Activated CD4-positive, alpha-beta T cell treated with anti-CD3 and anti-CD28 coated beads, Interleukin-2, amount 10 ng/mL, durations not matched to agents 7 days and 5 days (primary cell): ENCODE data around the gene IRF7. TPM values are rescaled to one million over a fixed set of nuclear protein-coding genes. Genes with fewer than 3 reads are reported as not detected.
"Not testable (repeated sequence)": the region's sequence is repeated elsewhere in the genome, so short reads cannot be mapped to it uniquely, and the experiment has no call there.

Source experiments
- CTCF ChIA-PET: fragments of 350-600 bp; sonication (Branson Sonifier 250); formaldehyde crosslinking; loops from one replicate; lab custom pipeline; 2021; ENCODE audit warnings: antibody characterized with exemption; lab: Charles Lee
- POLR2A ChIA-PET: fragments of 350-600 bp; sonication (Branson Sonifier 250); formaldehyde crosslinking; loops from one replicate; lab custom pipeline; 2021; ENCODE audit warnings: antibody characterized with exemption; lab: Charles Lee
- DNase-seq: peaks from one replicate; pipeline ENCODE4 v3.0.0-alpha.2; 2020
- H3K27ac Mint-ChIP-seq: one replicate; pipeline ENCODE4 v1.8.0; 2021; ENCODE audit warnings: mild to moderate bottlenecking, moderate library complexity, mixed read lengths
- H3K27me3 Mint-ChIP-seq: one replicate; pipeline ENCODE4 v1.8.0; 2021; ENCODE audit warnings: mixed read lengths
- H3K36me3 Mint-ChIP-seq: one replicate; pipeline ENCODE4 v1.8.0; 2021; ENCODE audit warnings: low read depth, mixed read lengths
- H3K4me1 Mint-ChIP-seq: one replicate; pipeline ENCODE4 v1.8.0; 2021; ENCODE audit warnings: mixed read lengths
- H3K4me3 Mint-ChIP-seq: one replicate; pipeline ENCODE4 v1.8.0; 2021; ENCODE audit warnings: mild to moderate bottlenecking, moderate library complexity, mixed read lengths
- H3K9me3 Mint-ChIP-seq: one replicate; pipeline ENCODE4 v1.8.0; 2021; ENCODE audit warnings: mixed read lengths
- total RNA-seq, 2 experiments: library from RNA; stranded (reverse); gene quantifications; one replicate each; pipeline ENCODE4 v1.2.3, GENCODE V29; 2021

Gene IRF7
- total RNA-seq, 2 experiments from 2014 or later = 152 to 154 TPM

GRCh38 chr11:653837-654236 lies 38.1 kb upstream of the IRF7 start:
- Mint-ChIP-seq H3K27ac (no peak overlapping the region), H3K4me1 (no peaks in the 10 kb centered on the region), H3K27me3 (no peaks in the 10 kb centered on the region), H3K4me3 (no peak overlapping the region), H3K36me3 (peaks cover 6% of the 10 kb centered on the region), H3K9me3 (no peaks in the 10 kb centered on the region)
- ChIA-PET CTCF (no interaction called here), POLR2A (no interaction called here)
- DNase-seq = no peak

- POLR2A ChIA-PET = not testable (repeated sequence)
Measured at GRCh38 chr11:653136-653535, 37.4 kb upstream of the IRF7 start.

GRCh38 chr11:650482-650881 lies 34.7 kb upstream of the IRF7 start:
- Mint-ChIP-seq H3K4me1 (peaks cover 3% of the 10 kb centered on the region), H3K27ac (no peak overlapping the region), H3K36me3 (peaks cover 13% of the 10 kb centered on the region), H3K4me3 (no peak overlapping the region), H3K27me3 (no peaks in the 10 kb centered on the region), H3K9me3 (no peaks in the 10 kb centered on the region)
- ChIA-PET CTCF (no interaction called here), POLR2A (no interaction called here)
- DNase-seq = no peak

More at GRCh38 chr11:653136-653535, 37.4 kb upstream of the IRF7 start:
- H3K9me3 Mint-ChIP-seq, DNase-seq, H3K4me1 Mint-ChIP-seq, H3K27me3 Mint-ChIP-seq, H3K4me3 Mint-ChIP-seq, H3K36me3 Mint-ChIP-seq, H3K27ac Mint-ChIP-seq: not testable (repeated sequence)
- CTCF ChIA-PET = interaction anchor here (0.6 kb wide), 1 partner anchor 73 kb away, joined by 3 read pairs; no protein-coding TSS in a partner anchor

GRCh38 chr11:647672-648158 lies 32.0 kb upstream of the IRF7 start:
- POLR2A ChIA-PET, H3K27me3 Mint-ChIP-seq, DNase-seq, H3K9me3 Mint-ChIP-seq, H3K4me3 Mint-ChIP-seq, H3K27ac Mint-ChIP-seq, H3K4me1 Mint-ChIP-seq: not testable (repeated sequence)
- CTCF ChIA-PET = interaction anchor here (1.0 kb wide), 1 partner anchor 57 kb away, joined by 3 read pairs; no protein-coding TSS in a partner anchor
- H3K36me3 Mint-ChIP-seq = peaks cover 13% of the 10 kb centered on the region

- peaks cover 9% of the 10 kb centered on the region for H3K36me3 Mint-ChIP-seq
- no peak overlapping the region for H3K4me3 Mint-ChIP-seq
- H3K4me1 Mint-ChIP-seq = peaks cover 3% of the 10 kb centered on the region
- DNase-seq = no peak
- CTCF ChIA-PET = interaction anchor here (0.6 to 1.1 kb wide), 2 partner anchors 50 to 87 kb away, joined by 3 read pairs; no protein-coding TSS in a partner anchor
- POLR2A ChIA-PET = no interaction called here
- no peak overlapping the region for H3K27ac Mint-ChIP-seq
- no peaks in the 10 kb centered on the region for H3K9me3 Mint-ChIP-seq
- no peaks in the 10 kb centered on the region for H3K27me3 Mint-ChIP-seq
Measured at GRCh38 chr11:646214-646613, 30.5 kb upstream of the IRF7 start.

- CTCF ChIA-PET = no interaction called here
- no peaks in the 10 kb centered on the region for H3K9me3 Mint-ChIP-seq
- no peak for DNase-seq
- H3K36me3 Mint-ChIP-seq = peaks cover 9% of the 10 kb centered on the region
- H3K4me1 Mint-ChIP-seq = peaks cover 3% of the 10 kb centered on the region
- POLR2A ChIA-PET = no interaction called here
- H3K27ac Mint-ChIP-seq = no peak overlapping the region
- no peak overlapping the region for H3K4me3 Mint-ChIP-seq
- H3K27me3 Mint-ChIP-seq = no peaks in the 10 kb centered on the region
Measured at GRCh38 chr11:645536-645935, 29.8 kb upstream of the IRF7 start.

- POLR2A ChIA-PET = no interaction called here
Measured at GRCh38 chr11:643849-644738, 28.3 kb upstream of the IRF7 start.

GRCh38 chr11:643366-643765 lies 27.6 kb upstream of the IRF7 start:
- H3K4me1 Mint-ChIP-seq = peaks cover 9% of the 10 kb centered on the region
- peaks cover 5% of the 10 kb centered on the region for H3K36me3 Mint-ChIP-seq
- ChIA-PET POLR2A (no interaction called here), CTCF (no interaction called here)
- H3K27me3 Mint-ChIP-seq = peaks cover 10% of the 10 kb centered on the region
- DNase-seq = no peak
- H3K27ac Mint-ChIP-seq = no peak overlapping the region
- H3K4me3 Mint-ChIP-seq = no peak overlapping the region
- no peaks in the 10 kb centered on the region for H3K9me3 Mint-ChIP-seq

More at GRCh38 chr11:643849-644738, 28.3 kb upstream of the IRF7 start:
- Mint-ChIP-seq H3K4me1 (peaks cover 5% of the 10 kb centered on the region), H3K27ac (no peak overlapping the region), H3K27me3 (peaks cover 3% of the 10 kb centered on the region), H3K36me3 (peaks cover 9% of the 10 kb centered on the region), H3K9me3 (no peaks in the 10 kb centered on the region), H3K4me3 (no peak overlapping the region)
- no peak for DNase-seq
- CTCF ChIA-PET = no interaction called here

GRCh38 chr11:641806-642370 lies 26.1 kb upstream of the IRF7 start:
- Mint-ChIP-seq H3K36me3 (peaks cover 3% of the 10 kb centered on the region), H3K4me3 (no peak overlapping the region), H3K27ac (no peak overlapping the region), H3K9me3 (no peaks in the 10 kb centered on the region), H3K4me1 (peaks cover 14% of the 10 kb centered on the region), H3K27me3 (peaks cover 20% of the 10 kb centered on the region)
- DNase-seq = no peak
- CTCF ChIA-PET = no interaction called here
- POLR2A ChIA-PET = no interaction called here

- ChIA-PET CTCF (interaction anchor here (1.0 kb wide), 1 partner anchor 30 kb away, joined by 3 read pairs; no protein-coding TSS in a partner anchor), POLR2A (no interaction called here)
- peaks cover 11% of the 10 kb centered on the region for H3K4me1 Mint-ChIP-seq
- H3K4me3 Mint-ChIP-seq = no peak overlapping the region
- no peaks in the 10 kb centered on the region for H3K36me3 Mint-ChIP-seq
- H3K9me3 Mint-ChIP-seq = no peaks in the 10 kb centered on the region
- H3K27ac Mint-ChIP-seq = no peak overlapping the region
- DNase-seq = no peak
- H3K27me3 Mint-ChIP-seq = peaks cover 30% of the 10 kb centered on the region
Measured at GRCh38 chr11:640021-640706, 24.4 kb upstream of the IRF7 start.

GRCh38 chr11:639332-639955 lies 23.7 kb upstream of the IRF7 start:
- Mint-ChIP-seq H3K27me3 (peaks cover 35% of the 10 kb centered on the region), H3K4me3 (no peak overlapping the region), H3K27ac (no peak overlapping the region), H3K36me3 (no peaks in the 10 kb centered on the region), H3K4me1 (peaks cover 11% of the 10 kb centered on the region), H3K9me3 (no peaks in the 10 kb centered on the region)
- POLR2A ChIA-PET = no interaction called here
- DNase-seq = no peak
- CTCF ChIA-PET = no interaction called here

- ChIA-PET POLR2A (no interaction called here), CTCF (interaction anchor here (1.1 kb wide), 1 partner anchor 109 kb away, joined by 3 read pairs; the partner anchor contains the start of gene TALDO1)
- H3K4me3 Mint-ChIP-seq = no peak overlapping the region
- H3K27ac Mint-ChIP-seq = peak overlapping the region; percentile 36
- H3K4me1 Mint-ChIP-seq = peaks cover 11% of the 10 kb centered on the region
- no peak for DNase-seq
- no peaks in the 10 kb centered on the region for H3K36me3 Mint-ChIP-seq
- no peaks in the 10 kb centered on the region for H3K9me3 Mint-ChIP-seq
- peaks cover 35% of the 10 kb centered on the region for H3K27me3 Mint-ChIP-seq
Measured at GRCh38 chr11:638631-639331, 23.0 kb upstream of the IRF7 start.
